Gastrocnemius medialis (tissue), 4 donors: ENCODE data around the gene PLBD2. TPM values are rescaled to one million over a fixed set of nuclear protein-coding genes. Genes with fewer than 3 reads are reported as not detected.

Source experiments
- ATAC-seq, 2 donors: fragments of 150-250 bp; one replicate each; pipeline ENCODE4 v1.9.1; 2016
- DNase-seq, 2 donors: peaks; one replicate each; pipeline ENCODE4 v3.0.0-alpha.2; 2019
- H3K27ac ChIP-seq, 4 donors: fragments of 200-600 bp; sonication (generic); 1 replicate in 1 of 4; 2 replicates in 3 of 4; pipeline ENCODE4 v1.5.1; 2016 to 2018; ENCODE audit warnings: mild to moderate bottlenecking in 2 of 4, moderate library complexity in 1 of 4
- H3K27me3 ChIP-seq, 3 donors: fragments of 200-600 bp; sonication (generic) in 2 of 3; 1 replicate in 1 of 3; 2 replicates in 2 of 3; pipeline versions ENCODE4 v1.5.1 to v1.6.0; 2016 to 2019; ENCODE audit warnings: mild to moderate bottlenecking in 1 of 3, moderate library complexity in 1 of 3
- H3K36me3 ChIP-seq, 2 donors: fragments of 200-600 bp; sonication (generic) in 1 of 2; one replicate each; pipeline ENCODE4 v1.5.1; 2017 to 2018
- H3K4me1 ChIP-seq, 2 donors: fragments of 200-600 bp; sonication (generic) in 1 of 2; one replicate each; pipeline ENCODE4 v1.5.1; 2016 to 2017; ENCODE audit warnings: mild to moderate bottlenecking in 2 of 2
- H3K4me3 ChIP-seq, 4 donors: fragments of 200-600 bp; sonication (generic) in 3 of 4; 1 replicate in 1 of 4; 2 replicates in 3 of 4; pipeline ENCODE4 v1.5.1; 2016 to 2019; ENCODE audit warnings: mild to moderate bottlenecking in 2 of 4
- H3K9me3 ChIP-seq, 3 donors: fragments of 200-600 bp; sonication (generic) in 2 of 3; 1 replicate in 1 of 3; 2 replicates in 2 of 3; pipeline ENCODE4 v1.5.1; 2016 to 2019
- POLR2A ChIP-seq, 2 donors: fragments of 450-650 bp; IDR thresholded peaks; one replicate each; pipeline ENCODE4 v1.6.1; 2017; ENCODE audit warnings: antibody characterized with exemption in 2 of 2, mild to moderate bottlenecking in 2 of 2, moderate library complexity in 2 of 2
- in situ Hi-C, 4 donors: fragments of 200-750 bp; cut with MboI; loops; one replicate each; pipeline versions ENCODE4 v1.15.0 to v1.8.0; 2017; ENCODE audit warnings: low sequenced_read_pairs in 4 of 4
- intact Hi-C: fragments of 100-400 bp; cut with DNase I; formaldehyde crosslinking; loops from one replicate; pipeline ENCODE4 v1.15.1; 2023; ENCODE audit warnings: low total_unique reads
- total RNA-seq, 4 donors: library from RNA; depleted of rRNA; stranded (reverse); fragments of >200 nt; gene quantifications; one replicate each; pipeline versions ENCODE4 v1.1.0 to v1.2.3, GENCODE V29; 2016
- TF ChIP-seq, protein P1 (sequence below), 5 experiments: fragments of 450-650 bp in 3 of 5; fragments of 200-600 bp in 2 of 5; sonication (generic) in 2 of 5; IDR thresholded peaks in 4 of 5; conservative IDR thresholded peaks in 1 of 5; 1 replicate in 4 of 5; 2 replicates in 1 of 5; pipeline ENCODE4 v1.5.1; 2016 to 2019; ENCODE audit warnings: antibody characterized with exemption in 5 of 5, mild to moderate bottlenecking in 3 of 5, moderate library complexity in 3 of 5

PLBD2 gene
- total RNA-seq, 4 donors from 2014 or later, result 12.0 to 28.9 (median 26.8) TPM

GRCh38 chr12:113391145-113391544, 32.8 kb downstream of the PLBD2 start:
- intact Hi-C loops, result no loop called here
- no peaks in the 10 kb centered on the region for H3K9me3 ChIP-seq
- peaks cover 0 to 39% of the 10 kb centered on the region in 2 donors for H3K36me3 ChIP-seq
- ATAC-seq (no peak), DNase-seq (no peak)
- no peak overlapping the region for H3K4me3 ChIP-seq
- no peaks in the 10 kb centered on the region for H3K4me1 ChIP-seq
- TF ChIP-seq, protein P1, sequence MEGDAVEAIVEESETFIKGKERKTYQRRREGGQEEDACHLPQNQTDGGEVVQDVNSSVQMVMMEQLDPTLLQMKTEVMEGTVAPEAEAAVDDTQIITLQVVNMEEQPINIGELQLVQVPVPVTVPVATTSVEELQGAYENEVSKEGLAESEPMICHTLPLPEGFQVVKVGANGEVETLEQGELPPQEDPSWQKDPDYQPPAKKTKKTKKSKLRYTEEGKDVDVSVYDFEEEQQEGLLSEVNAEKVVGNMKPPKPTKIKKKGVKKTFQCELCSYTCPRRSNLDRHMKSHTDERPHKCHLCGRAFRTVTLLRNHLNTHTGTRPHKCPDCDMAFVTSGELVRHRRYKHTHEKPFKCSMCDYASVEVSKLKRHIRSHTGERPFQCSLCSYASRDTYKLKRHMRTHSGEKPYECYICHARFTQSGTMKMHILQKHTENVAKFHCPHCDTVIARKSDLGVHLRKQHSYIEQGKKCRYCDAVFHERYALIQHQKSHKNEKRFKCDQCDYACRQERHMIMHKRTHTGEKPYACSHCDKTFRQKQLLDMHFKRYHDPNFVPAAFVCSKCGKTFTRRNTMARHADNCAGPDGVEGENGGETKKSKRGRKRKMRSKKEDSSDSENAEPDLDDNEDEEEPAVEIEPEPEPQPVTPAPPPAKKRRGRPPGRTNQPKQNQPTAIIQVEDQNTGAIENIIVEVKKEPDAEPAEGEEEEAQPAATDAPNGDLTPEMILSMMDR (IDR thresholded peaks at IDR 0.05 in 4 of 5, conservative IDR thresholded peaks at IDR 0.05 in 1 of 5), result no peak
- TF ChIP-seq POLR2A (IDR thresholded peaks at IDR 0.05), result no peak
- H3K27me3 ChIP-seq, result no peaks in the 10 kb centered on the region
- H3K27ac ChIP-seq, result no peak overlapping the region
- in situ Hi-C loops, result no loop called here

- no peaks in the 10 kb centered on the region for H3K4me1 ChIP-seq
- intact Hi-C loops, result no loop called here
- no peak for DNase-seq
- no peaks in the 10 kb centered on the region for H3K27me3 ChIP-seq
- no peak overlapping the region for H3K4me3 ChIP-seq
- TF ChIP-seq, protein P1 (IDR thresholded peaks at IDR 0.05 in 4 of 5, conservative IDR thresholded peaks at IDR 0.05 in 1 of 5), result no peak
- TF ChIP-seq POLR2A (IDR thresholded peaks at IDR 0.05), result no peak
- ATAC-seq, result no peak
- peaks cover 0 to 33% of the 10 kb centered on the region in 2 donors for H3K36me3 ChIP-seq
- in situ Hi-C loops, result no loop called here
- H3K27ac ChIP-seq, result no peak overlapping the region
- H3K9me3 ChIP-seq, result no peaks in the 10 kb centered on the region
Measured at GRCh38 chr12:113391650-113392337, 33.4 kb downstream of the PLBD2 start.

DNA sequence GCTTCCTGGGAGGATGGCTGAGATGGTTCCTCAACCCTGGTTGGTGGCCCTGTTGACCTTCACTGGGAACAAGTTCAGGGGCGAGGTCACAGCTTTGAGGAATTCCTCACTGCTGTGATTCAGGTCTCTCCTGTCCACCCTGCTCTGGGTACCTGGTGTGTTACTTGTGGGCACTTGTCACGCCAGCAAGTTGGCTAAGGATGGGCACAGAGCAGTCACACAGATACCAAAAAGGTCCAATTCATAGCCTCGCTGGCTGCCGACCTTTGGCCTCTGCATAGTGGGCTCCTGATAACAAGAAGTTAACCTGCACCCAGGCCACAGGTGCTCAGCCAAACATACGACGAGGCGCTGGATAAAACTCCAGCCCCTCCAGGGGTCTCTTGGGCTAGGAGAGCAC, 34.1 kb downstream of the PLBD2 start:
- in situ Hi-C loops, result no loop called here
- Histone ChIP-seq H3K27ac (no peak overlapping the region), H3K4me3 (no peak overlapping the region), H3K36me3 (peaks cover 0 to 26% of the 10 kb centered on the region in 2 donors), H3K27me3 (peaks cover 0 to 6% (median 0%) of the 10 kb centered on the region in 3 donors), H3K9me3 (no peaks in the 10 kb centered on the region), H3K4me1 (no peaks in the 10 kb centered on the region)
- intact Hi-C loops, result no loop called here
- ATAC-seq, result no peak
- no peak for TF ChIP-seq POLR2A (IDR thresholded peaks at IDR 0.05)
- TF ChIP-seq, protein P1 (IDR thresholded peaks at IDR 0.05 in 4 of 5, conservative IDR thresholded peaks at IDR 0.05 in 1 of 5), result no peak
- no peak for DNase-seq

DNA sequence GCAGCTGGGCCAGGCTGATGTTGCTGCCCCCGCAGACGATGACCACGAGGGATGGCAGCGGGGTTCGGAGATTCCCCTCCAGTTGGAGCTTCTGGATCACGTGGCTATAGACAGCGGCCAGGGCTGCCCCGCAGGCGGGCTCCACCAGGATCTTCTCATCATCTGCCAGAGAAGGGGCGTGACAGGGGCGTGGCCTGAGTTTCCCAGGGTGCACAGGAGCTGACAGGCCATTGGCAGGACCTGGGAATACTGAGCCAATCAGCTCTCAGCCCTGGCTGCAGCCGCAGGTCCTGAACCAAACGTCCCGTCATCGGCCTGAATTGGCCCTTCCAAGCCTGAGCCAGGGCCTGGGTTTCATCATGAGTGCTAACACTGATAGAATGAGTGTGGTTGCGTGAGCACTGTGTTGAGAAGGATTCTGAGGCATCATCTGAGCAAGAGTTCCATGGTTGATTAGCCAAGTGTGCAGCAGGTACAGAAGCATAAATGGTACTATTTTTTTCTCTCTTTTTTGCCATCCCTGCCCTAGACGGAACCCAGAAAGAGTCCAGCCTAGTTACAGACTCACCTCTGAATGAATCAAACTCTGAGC, 34.7 kb downstream of the PLBD2 start:
- Histone ChIP-seq H3K9me3 (no peaks in the 10 kb centered on the region), H3K4me1 (no peaks in the 10 kb centered on the region), H3K4me3 (no peak overlapping the region), H3K27ac (no peak overlapping the region), H3K36me3 (peaks cover 0 to 20% of the 10 kb centered on the region in 2 donors), H3K27me3 (peaks cover 0 to 10% (median 4%) of the 10 kb centered on the region in 3 donors)
- ATAC-seq (peak in 1 of 2 donors; percentile 6), DNase-seq (no peak)
- intact Hi-C loops (no loop called here), in situ Hi-C loops (no loop called here)
- TF ChIP-seq, protein P1 (IDR thresholded peaks at IDR 0.05 in 4 of 5, conservative IDR thresholded peaks at IDR 0.05 in 1 of 5), result no peak
- TF ChIP-seq POLR2A (IDR thresholded peaks at IDR 0.05), result no peak
